Natural killer cell (primary cell): ENCODE data around the gene TK1. TPM values are rescaled to one million over a fixed set of nuclear protein-coding genes. Genes with fewer than 3 reads are reported as not detected.
A peak's percentile ranks its signal among the peaks of the same experiment; 100 is the strongest.

ENCODE experiments used
- ATAC-seq, 3 donors: fragments of 150-1000 bp in 2 of 3; fragments of 200-7000 bp in 1 of 3; cut with Tn5 transposase; 1 replicate in 1 of 3; 2 replicates in 2 of 3; pipeline ENCODE4 v1.10.0; 2021; ENCODE audit warnings: mild to moderate bottlenecking in 2 of 3, moderate library complexity in 2 of 3
- DNase-seq, 2 donors: peaks; one replicate each; pipeline versions ENCODE4 v3.0.0 to v3.0.0-alpha.2; 2013 to 2021; ENCODE audit warnings: mixed read lengths in 1 of 2
- H3K27ac ChIP-seq: one replicate; pipeline ENCODE4 v1.5.1; 2013; ENCODE audit warnings: mild to moderate bottlenecking, low read length
- H3K27me3 ChIP-seq: one replicate; pipeline ENCODE4 v1.6.1; 2013; ENCODE audit warnings: low read length; ENCODE audit not compliant: control insufficient read depth, insufficient read depth
- H3K36me3 ChIP-seq: one replicate; pipeline ENCODE4 v1.6.1; 2013; ENCODE audit warnings: low read length; ENCODE audit not compliant: control insufficient read depth, insufficient read depth
- H3K4me1 ChIP-seq: one replicate; pipeline ENCODE4 v1.6.1; 2013; ENCODE audit warnings: low read length; ENCODE audit not compliant: control insufficient read depth, insufficient read depth
- H3K4me3 ChIP-seq: one replicate; pipeline ENCODE4 v1.5.1; 2013; ENCODE audit warnings: low read length
- H3K9me3 ChIP-seq: one replicate; pipeline ENCODE4 v1.6.1; 2013; ENCODE audit warnings: low read length; ENCODE audit not compliant: control insufficient read depth, insufficient read depth
- H3K27ac Mint-ChIP-seq, 2 donors: one replicate each; pipeline ENCODE4 v1.8.0; 2022; ENCODE audit warnings: mild to moderate bottlenecking in 2 of 2, mixed read lengths in 2 of 2, moderate library complexity in 1 of 2
- H3K27me3 Mint-ChIP-seq, 2 donors: one replicate each; pipeline ENCODE4 v1.8.0; 2022; ENCODE audit warnings: low read depth in 2 of 2, mixed read lengths in 2 of 2
- H3K36me3 Mint-ChIP-seq: one replicate; pipeline ENCODE4 v1.8.0; 2022; ENCODE audit warnings: mixed read lengths
- H3K4me1 Mint-ChIP-seq, 2 donors: one replicate each; pipeline ENCODE4 v1.8.0; 2022; ENCODE audit warnings: mixed read lengths in 2 of 2
- H3K4me3 Mint-ChIP-seq: one replicate; pipeline ENCODE4 v1.8.0; 2022; ENCODE audit warnings: mild to moderate bottlenecking, moderate library complexity, mixed read lengths
- H3K9me3 Mint-ChIP-seq, 2 donors: one replicate each; pipeline ENCODE4 v1.8.0; 2022; ENCODE audit warnings: mixed read lengths in 2 of 2
- CTCF ChIP-seq: fragments of 200-600 bp; IDR thresholded peaks from one replicate; pipeline ENCODE4 v1.8.0; 2022; ENCODE audit warnings: antibody characterized with exemption
- WGBS: methylation state at CpG from one replicate; pipeline ENCODE4 v1.1.7; 2013; ENCODE audit warnings: missing lambda C conversion rate; ENCODE audit not compliant: insufficient coverage; 5-methylcytosine and 5-hydroxymethylcytosine counted together
- intact Hi-C: fragments of 100-400 bp; cut with micrococcal nuclease; formaldehyde crosslinking; loops from one replicate; pipeline ENCODE4 v1.14.2; 2022
- total RNA-seq, 4 donors: library from RNA; stranded (reverse); fragments of 120-200 nt in 1 of 4; gene quantifications; one replicate each; pipeline versions ENCODE4 v1.2.3 to v1.2.4, GENCODE V29; 2013 to 2022

Gene TK1
- total RNA-seq, 3 donors from 2014 or later (not counting 1 experiment from before 2014, with no cell fraction given) = 2.1 to 5.1 (median 3.9) TPM

GRCh38 chr17:78182504-78182903 lies 4.3 kb downstream of the TK1 start:
- intact Hi-C loops = no loop called here
- Mint-ChIP-seq H3K4me3 (no peak overlapping the region), H3K27me3 (no peaks in the 10 kb centered on the region), H3K9me3 (no peaks in the 10 kb centered on the region), H3K4me1 (peaks cover 9 to 26% of the 10 kb centered on the region in 2 donors), H3K36me3 (no peaks in the 10 kb centered on the region), H3K27ac (no peak overlapping the region)
- no peaks in the 10 kb centered on the region for H3K36me3 ChIP-seq
- DNase-seq (no peak), ATAC-seq (no peak)
- H3K4me1 ChIP-seq = peaks cover 29% of the 10 kb centered on the region
- no peaks in the 10 kb centered on the region for H3K9me3 ChIP-seq
- no peaks in the 10 kb centered on the region for H3K27me3 ChIP-seq
- 95% methylated on average over 13 of the region's 13 CpGs for WGBS
- TF ChIP-seq CTCF = no peak
- no peak overlapping the region for H3K4me3 ChIP-seq
- H3K27ac ChIP-seq = no peak overlapping the region

GRCh38 chr17:78180508-78180907 lies 6.3 kb downstream of the TK1 start:
- Mint-ChIP-seq H3K4me1 (peaks cover 9 to 17% of the 10 kb centered on the region in 2 donors), H3K4me3 (peak overlapping the region; percentile 71), H3K36me3 (no peaks in the 10 kb centered on the region), H3K27ac (peak overlapping the region; percentile 85 to 88), H3K27me3 (no peaks in the 10 kb centered on the region), H3K9me3 (no peaks in the 10 kb centered on the region)
- peaks cover 24% of the 10 kb centered on the region for H3K4me1 ChIP-seq
- H3K9me3 ChIP-seq = no peaks in the 10 kb centered on the region
- no peak for ATAC-seq
- H3K36me3 ChIP-seq = no peaks in the 10 kb centered on the region
- intact Hi-C loops = no loop called here
- H3K27ac ChIP-seq = peak overlapping the region; percentile 65
- H3K4me3 ChIP-seq = peak overlapping the region; percentile 11
- no peak for TF ChIP-seq CTCF
- DNase-seq = no peak
- 94% methylated on average over 1 of the region's 2 CpGs for WGBS
- no peaks in the 10 kb centered on the region for H3K27me3 ChIP-seq

GRCh38 chr17:78180083-78180482 lies 6.8 kb downstream of the TK1 start:
- H3K4me3 Mint-ChIP-seq = peak overlapping the region; percentile 71

More at GRCh38 chr17:78180083-78180482, 6.8 kb downstream of the TK1 start:
- Mint-ChIP-seq H3K36me3 (no peaks in the 10 kb centered on the region), H3K4me1 (peaks cover 9 to 17% of the 10 kb centered on the region in 2 donors), H3K27ac (peak overlapping the region; percentile 85 to 88), H3K9me3 (no peaks in the 10 kb centered on the region), H3K27me3 (no peaks in the 10 kb centered on the region)
- DNase-seq = peak; percentile 18 to 36
- WGBS = 25% methylated on average over 14 of the region's 14 CpGs
- Histone ChIP-seq H3K4me1 (peaks cover 29% of the 10 kb centered on the region), H3K9me3 (no peaks in the 10 kb centered on the region), H3K4me3 (peak overlapping the region; percentile 11), H3K27ac (peak overlapping the region; percentile 65), H3K36me3 (no peaks in the 10 kb centered on the region), H3K27me3 (no peaks in the 10 kb centered on the region)
- intact Hi-C loops = no loop called here
- ATAC-seq = peak; percentile 74 to 76 (median 74)
- TF ChIP-seq CTCF = no peak
